ENCODE results near the gene IQSEC1. TPM values are rescaled to one million over a fixed set of nuclear protein-coding genes. Genes with fewer than 3 reads are reported as not detected.

IQSEC1 gene
- total and polyA plus RNA-seq, 2 of the 8 experiments (the other 6 are each of a cell fraction or from before 2014, with no cell fraction given), result 6.8 to 28.8 TPM

GRCh38 chr3:12960497-12960896 is 112.7 kb downstream of the IQSEC1 start:
- H4K91ac ChIP-seq (replicated peaks; ENCODE audit: insufficient read length, low read length), result no peak overlapping the region
- no peak overlapping the region for H4K8ac ChIP-seq (ENCODE audit: extremely low read depth, insufficient read depth, low read length)
- no peaks in the 10 kb centered on the region for H3K23me2 ChIP-seq (ENCODE audit: low read depth, low read length)
- H3K27me3 ChIP-seq (replicated peaks in 1 of 4; ENCODE audit: control insufficient read depth in 3 of 4, extremely low read depth in 1 of 4, insufficient read depth in 3 of 4, low read length in 3 of 4), result no peaks in the 10 kb centered on the region
- H3K56ac ChIP-seq (replicated peaks; ENCODE audit: insufficient read length, low read depth, low read length), result no peak overlapping the region
- no peak overlapping the region for H3K4ac ChIP-seq (replicated peaks; ENCODE audit: insufficient read length, low read depth, low read length)
- no peak overlapping the region for H2BK120ac ChIP-seq (replicated peaks; ENCODE audit: low read depth, low read length)
- peaks cover 0 to 52% of the 10 kb centered on the region in 2 experiments; a peak in 2 of 4 replicates for H3K79me2 ChIP-seq (ENCODE audit: control insufficient read depth in 1 of 2, insufficient read depth in 2 of 2, low read length in 2 of 2)
- H2AK5ac ChIP-seq (ENCODE audit: low read depth, low read length), result no peak overlapping the region
- H4K5ac ChIP-seq (ENCODE audit: insufficient read length, low read depth, low read length), result no peak overlapping the region
- no peak overlapping the region for H2BK12ac ChIP-seq (ENCODE audit: low read depth, low read length)
- H3K79me1 ChIP-seq (ENCODE audit: low read depth, low read length), result peaks cover 44% of the 10 kb centered on the region
- no peak overlapping the region for H2BK20ac ChIP-seq (ENCODE audit: low read length)
- H3K27ac ChIP-seq (ENCODE audit: low read depth, low read length), result no peak overlapping the region
- H4K20me1 ChIP-seq (replicated peaks in 1 of 2; ENCODE audit: control insufficient read depth in 1 of 2, insufficient read depth in 2 of 2, low read length in 2 of 2), result peaks cover 24 to 44% of the 10 kb centered on the region in 2 experiments
- H3K4me3 ChIP-seq (ENCODE audit: extremely low read depth in 1 of 4, insufficient read depth in 2 of 4, low read depth in 3 of 4, low read length in 4 of 4), result no peak overlapping the region
- no peak overlapping the region for H2BK5ac ChIP-seq (ENCODE audit: low read depth, low read length)
- DNase-seq (ENCODE audit: low read depth in 1 of 2, low spot score in 2 of 2), result no peak
- no peak overlapping the region for H3K18ac ChIP-seq (ENCODE audit: extremely low read depth, low read length)
- no peak overlapping the region for H2AFZ ChIP-seq (ENCODE audit: low read length)
- H3K9ac ChIP-seq (replicated peaks in 1 of 4; ENCODE audit: extremely low read depth in 1 of 4, low read depth in 3 of 4, low read length in 3 of 4), result no peak overlapping the region
- H3K4me1 ChIP-seq (replicated peaks in 1 of 4; ENCODE audit: control insufficient read depth in 3 of 4, insufficient read depth in 4 of 4, low read length in 3 of 4), result peaks cover 0 to 11% (median 5%) of the 10 kb centered on the region in 4 experiments; a peak in 5 of 7 replicates
- FAIRE-seq, result no peak
- no peak overlapping the region for H3K23ac ChIP-seq (ENCODE audit: insufficient read length)
- ChIA-PET POLR2A (ENCODE audit: partially characterized antibody) (interaction anchor here (1.2 to 1.6 kb wide), 3 partner anchors 10 to 62 kb away, joined by 3 to 4 read pairs (median 4); no protein-coding TSS in a partner anchor), CTCF (ENCODE audit: partially characterized antibody) (interaction anchor here (0.6 to 25.8 kb wide), 16 partner anchors 10 to 538 kb away, joined by 3 to 267 read pairs (median 4); no protein-coding TSS in a partner anchor)
- peak overlapping the region; percentile 31; the same call in 1 of the 2 replicates for H2BK15ac ChIP-seq (ENCODE audit: low read length)
- no peaks in the 10 kb centered on the region for H3K36me3 ChIP-seq (ENCODE audit: control insufficient read depth in 2 of 4, insufficient read depth in 4 of 4, low read length in 3 of 4)
- 92% methylated on average over 3 of the region's 3 CpGs; no CpG with 5 or more reads in 1 of the 2 experiments for WGBS, 2 experiments (ENCODE audit: extremely low coverage in 1 of 2, insufficient coverage in 1 of 2, insufficient read length in 1 of 2, insufficient replicate concordance in 2 of 2, low coverage in 1 of 2, low lambda C conversion rate in 2 of 2, missing lambda C conversion rate in 1 of 2)
- no peak overlapping the region for H3K14ac ChIP-seq (ENCODE audit: insufficient read length)
- 0 out of 4 replicates have a peak overlapping the region, but pooled peaks of 1 of the 2 experiments have one; percentile 23 for H3K4me2 ChIP-seq (ENCODE audit: insufficient read depth in 1 of 2, low read depth in 2 of 2, low read length in 2 of 2)
- H3K9me3 ChIP-seq (ENCODE audit: insufficient read depth in 2 of 2, low read depth in 1 of 2, low read length in 1 of 2), result no peaks in the 10 kb centered on the region
- TF ChIP-seq CBX5 (IDR thresholded peaks at IDR 0.05; ENCODE audit: low read depth, low read length), result no peak
- TF ChIP-seq TAF7 (optimal IDR thresholded peaks at IDR 0.05; ENCODE audit: borderline replicate concordance, low read depth, low read length), result no peak
- TF ChIP-seq ASH2L (IDR thresholded peaks at IDR 0.05; ENCODE audit: low read length), result no peak
- TF ChIP-seq E2F6 (IDR thresholded peaks at IDR 0.05), result no peak
- TF ChIP-seq SIN3A (conservative IDR thresholded peaks at IDR 0.05 in 1 of 2, IDR thresholded peaks at IDR 0.05 in 1 of 2; ENCODE audit: low read depth in 1 of 2, low read length in 2 of 2), result no peak
- no peak for TF ChIP-seq JUND (IDR thresholded peaks at IDR 0.05; ENCODE audit: low read length)
- no peak for TF ChIP-seq KDM4A (IDR thresholded peaks at IDR 0.05; ENCODE audit: low read depth, low read length, severe bottlenecking)
- no peak for TF ChIP-seq SP2 (IDR thresholded peaks at IDR 0.05; ENCODE audit: low read length)
- TF ChIP-seq SIX5 (IDR thresholded peaks at IDR 0.05; ENCODE audit: low read depth, low read length), result no peak
- TF ChIP-seq RXRA (IDR thresholded peaks at IDR 0.05; ENCODE audit: insufficient read depth, low read depth, low read length), result no peak
- TF ChIP-seq KDM1A (IDR thresholded peaks at IDR 0.05; ENCODE audit: borderline replicate concordance, low read length), result no peak
- no peak for TF ChIP-seq SRF (IDR thresholded peaks at IDR 0.05; ENCODE audit: low read depth, low read length)
- TF ChIP-seq GTF2F1 (IDR thresholded peaks at IDR 0.05; ENCODE audit: borderline replicate concordance, low read depth, low read length), result no peak
